HFFc6 (cell line): ENCODE measurements around the gene SLC22A23. TPM values are rescaled to one million over a fixed set of nuclear protein-coding genes. Genes with fewer than 3 reads are reported as not detected.

ENCODE experiments used
- DNase-seq: peaks from one replicate; pipeline ENCODE4 v3.0.0-alpha.2; 2018
- H3K27ac Mint-ChIP-seq: 2 replicates; pipeline ENCODE4 v1.8.0; 2020; ENCODE audit warnings: mild to moderate bottlenecking, mixed read lengths
- H3K27me3 Mint-ChIP-seq: 2 replicates; pipeline ENCODE4 v1.8.0; 2021; ENCODE audit warnings: mild to moderate bottlenecking, moderate library complexity, mixed read lengths; ENCODE audit not compliant: insufficient read depth
- H3K36me3 Mint-ChIP-seq: 2 replicates; pipeline ENCODE4 v1.8.0; 2021; ENCODE audit warnings: low read depth, mixed read lengths
- H3K4me1 Mint-ChIP-seq: 2 replicates; pipeline ENCODE4 v1.8.0; 2020; ENCODE audit warnings: low read depth, mixed read lengths
- H3K4me3 Mint-ChIP-seq: 2 replicates; pipeline ENCODE4 v1.8.0; 2020; ENCODE audit warnings: mild to moderate bottlenecking, moderate library complexity, mixed read lengths
- H3K9me3 Mint-ChIP-seq: 2 replicates; pipeline ENCODE4 v1.8.0; 2020; ENCODE audit warnings: mild to moderate bottlenecking, mixed read lengths
- total RNA-seq, 6 experiments: library from RNA; stranded (reverse); fragmentation: NEBNext Ultra II Directional; extraction: Animal tissue kit (Norgen Biotek cat#: 25700); gene quantifications; 2 replicates in 1 of 6; 3 replicates in 5 of 6; pipeline ENCODE4 v1.2.3, GENCODE V29; 2021
- TF ChIP-seq, protein P1 (sequence below): fragments of 200-600 bp; sonication (generic); IDR thresholded peaks from 2 replicates; pipeline ENCODE4 v1.5.0; 2021; ENCODE audit warnings: antibody characterized with exemption, mild to moderate bottlenecking

SLC22A23 gene
- total RNA-seq, 6 experiments from 2014 or later, result 0.10 to 0.55 (median 0.21) TPM

- no peak overlapping the region for H3K27ac Mint-ChIP-seq
- H3K36me3 Mint-ChIP-seq, result no peaks in the 10 kb centered on the region
- TF ChIP-seq, protein P1, sequence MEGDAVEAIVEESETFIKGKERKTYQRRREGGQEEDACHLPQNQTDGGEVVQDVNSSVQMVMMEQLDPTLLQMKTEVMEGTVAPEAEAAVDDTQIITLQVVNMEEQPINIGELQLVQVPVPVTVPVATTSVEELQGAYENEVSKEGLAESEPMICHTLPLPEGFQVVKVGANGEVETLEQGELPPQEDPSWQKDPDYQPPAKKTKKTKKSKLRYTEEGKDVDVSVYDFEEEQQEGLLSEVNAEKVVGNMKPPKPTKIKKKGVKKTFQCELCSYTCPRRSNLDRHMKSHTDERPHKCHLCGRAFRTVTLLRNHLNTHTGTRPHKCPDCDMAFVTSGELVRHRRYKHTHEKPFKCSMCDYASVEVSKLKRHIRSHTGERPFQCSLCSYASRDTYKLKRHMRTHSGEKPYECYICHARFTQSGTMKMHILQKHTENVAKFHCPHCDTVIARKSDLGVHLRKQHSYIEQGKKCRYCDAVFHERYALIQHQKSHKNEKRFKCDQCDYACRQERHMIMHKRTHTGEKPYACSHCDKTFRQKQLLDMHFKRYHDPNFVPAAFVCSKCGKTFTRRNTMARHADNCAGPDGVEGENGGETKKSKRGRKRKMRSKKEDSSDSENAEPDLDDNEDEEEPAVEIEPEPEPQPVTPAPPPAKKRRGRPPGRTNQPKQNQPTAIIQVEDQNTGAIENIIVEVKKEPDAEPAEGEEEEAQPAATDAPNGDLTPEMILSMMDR, result no peak
- no peaks in the 10 kb centered on the region; the same call in 1 of the 2 replicates for H3K4me1 Mint-ChIP-seq
- no peak for DNase-seq
- H3K4me3 Mint-ChIP-seq, result no peak overlapping the region
- H3K27me3 Mint-ChIP-seq, result peaks cover 22% of the 10 kb centered on the region
- H3K9me3 Mint-ChIP-seq, result no peaks in the 10 kb centered on the region
These were observed 29.2 kb downstream of the SLC22A23 start for GRCh38 chr6:3427687-3428085.

- H3K4me3 Mint-ChIP-seq, result no peak overlapping the region
- no peak overlapping the region for H3K27ac Mint-ChIP-seq
- TF ChIP-seq, protein P1, result no peak
- H3K4me1 Mint-ChIP-seq, result no peaks in the 10 kb centered on the region; the same call in 1 of the 2 replicates
- H3K9me3 Mint-ChIP-seq, result no peaks in the 10 kb centered on the region
- no peak for DNase-seq
- H3K27me3 Mint-ChIP-seq, result peaks cover 24% of the 10 kb centered on the region
- no peaks in the 10 kb centered on the region for H3K36me3 Mint-ChIP-seq
These were observed 29.7 kb downstream of the SLC22A23 start for GRCh38 chr6:3426927-3427686.

GRCh38 chr6:3426091-3426926 lies 30.5 kb downstream of the SLC22A23 start:
- no peak overlapping the region for H3K27ac Mint-ChIP-seq
- no peak overlapping the region for H3K4me3 Mint-ChIP-seq
- TF ChIP-seq, protein P1, result no peak
- peaks cover 23% of the 10 kb centered on the region for H3K27me3 Mint-ChIP-seq
- H3K4me1 Mint-ChIP-seq, result no peaks in the 10 kb centered on the region; the same call in 1 of the 2 replicates
- DNase-seq, result no peak
- no peaks in the 10 kb centered on the region for H3K9me3 Mint-ChIP-seq
- no peaks in the 10 kb centered on the region for H3K36me3 Mint-ChIP-seq

DNA sequence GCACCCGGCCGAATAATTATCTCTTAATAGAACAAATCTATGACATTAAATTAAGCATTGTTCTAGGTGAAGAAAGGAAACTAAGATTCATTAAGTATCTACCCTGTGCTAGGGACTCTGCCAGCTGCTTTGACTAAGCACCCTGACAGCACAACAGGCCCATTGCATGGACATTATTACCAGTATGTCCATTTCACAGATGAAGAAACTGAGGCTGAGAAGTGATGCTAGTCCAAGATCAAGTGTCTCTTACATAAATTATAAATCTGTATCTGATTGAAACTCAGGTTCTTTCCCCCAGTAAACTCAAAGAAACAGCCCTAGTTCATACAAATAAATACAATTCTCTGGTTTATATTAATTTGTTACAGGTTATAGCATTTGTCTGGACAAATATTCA lies 31.3 kb downstream of the SLC22A23 start:
- Mint-ChIP-seq H3K36me3 (no peaks in the 10 kb centered on the region), H3K27ac (no peak overlapping the region), H3K4me1 (no peaks in the 10 kb centered on the region; the same call in 1 of the 2 replicates), H3K27me3 (peaks cover 23% of the 10 kb centered on the region), H3K9me3 (no peaks in the 10 kb centered on the region), H3K4me3 (no peak overlapping the region)
- TF ChIP-seq, protein P1, result no peak
- DNase-seq, result no peak

DNA sequence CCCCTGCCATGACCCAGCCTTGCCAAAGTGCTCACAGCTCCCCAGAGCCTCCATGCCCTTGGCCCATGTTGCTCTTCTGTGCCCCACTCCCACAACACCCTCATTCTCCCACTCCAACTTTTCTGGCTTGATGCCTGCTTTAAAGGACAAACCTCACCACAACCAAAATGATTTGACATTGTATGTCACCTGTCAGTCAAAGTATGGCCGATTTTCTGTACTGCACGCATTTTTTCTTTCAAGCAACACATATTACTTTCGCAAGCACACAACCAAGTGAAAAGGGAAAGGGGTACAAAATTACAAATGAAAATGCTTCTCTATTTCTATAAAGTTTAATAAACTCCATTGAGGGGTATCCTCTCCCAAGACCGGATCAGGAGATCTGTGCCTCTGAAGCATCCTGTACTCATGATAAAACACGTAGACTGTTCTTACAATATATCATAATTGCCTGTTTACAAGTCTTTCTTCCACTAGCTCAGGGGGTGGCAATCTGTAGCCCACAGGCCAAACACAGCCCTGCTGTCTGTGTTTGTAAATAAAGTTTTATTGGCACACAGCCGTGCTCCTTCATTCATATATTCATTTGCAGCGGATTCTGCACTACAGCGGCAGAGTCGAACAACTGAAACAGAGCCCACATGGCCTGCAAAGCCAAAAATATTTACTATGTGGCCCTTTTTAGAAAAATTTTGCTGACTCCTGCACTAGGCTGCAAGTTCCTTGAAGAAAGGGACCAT lies 32.5 kb downstream of the SLC22A23 start:
- Mint-ChIP-seq H3K4me1 (peaks cover 10% of the 10 kb centered on the region), H3K27me3 (peaks cover 17% of the 10 kb centered on the region), H3K27ac (no peak overlapping the region), H3K36me3 (no peaks in the 10 kb centered on the region), H3K4me3 (no peak overlapping the region), H3K9me3 (no peaks in the 10 kb centered on the region)
- DNase-seq, result no peak
- TF ChIP-seq, protein P1, result no peak
